Activated T-helper 2 cell treated with anti-CD3 and anti-CD28 coated beads, Interferon-gamma antibody, Interleukin-2, Interleukin-4, amounts not matched to agents 10 μg/mL and 5 μg/mL and 100 μg/mL, durations not matched to agents 14 hours and 24 hours and 36 hours (primary cell): ENCODE data around the gene UBD. TPM values are rescaled to one million over a fixed set of nuclear protein-coding genes. Genes with fewer than 3 reads are reported as not detected.

ENCODE experiments used
- DNase-seq: peaks from one replicate; pipeline ENCODE4 v3.0.0; 2021; ENCODE audit warnings: low spot score
- H3K27ac Mint-ChIP-seq: one replicate; pipeline ENCODE4 v1.8.0; 2021; ENCODE audit warnings: mixed read lengths
- H3K27me3 Mint-ChIP-seq: one replicate; pipeline ENCODE4 v1.8.0; 2021; ENCODE audit warnings: low read depth, mixed read lengths
- H3K36me3 Mint-ChIP-seq: one replicate; pipeline ENCODE4 v1.8.0; 2021; ENCODE audit warnings: low read depth, mixed read lengths
- H3K4me1 Mint-ChIP-seq: one replicate; pipeline ENCODE4 v1.8.0; 2021; ENCODE audit warnings: low read depth, mixed read lengths
- H3K4me3 Mint-ChIP-seq: one replicate; pipeline ENCODE4 v1.8.0; 2021; ENCODE audit warnings: low read depth, mild to moderate bottlenecking, moderate library complexity, mixed read lengths
- H3K9me3 Mint-ChIP-seq: one replicate; pipeline ENCODE4 v1.8.0; 2021; ENCODE audit warnings: mixed read lengths
- intact Hi-C: fragments of 100-400 bp; cut with micrococcal nuclease; formaldehyde crosslinking; loops from one replicate; pipeline ENCODE4 v1.15.1; 2023
- total RNA-seq: library from RNA; stranded (reverse); gene quantifications from 2 replicates; pipeline ENCODE4 v1.2.3, GENCODE V29; 2022

UBD gene
- total RNA-seq, 1 donor from 2014 or later: 0.34 TPM

GRCh38 chr6:29584821-29585220 is 25.3 kb upstream of the UBD start, which contains the start of gene OR2H2:
TSS of gene OR2H2 (plus strand) at chr6:29585121. CDS start at chr6:29587945, 2,824 bp downstream.
- H3K36me3 Mint-ChIP-seq: no peaks in the 10 kb centered on the region
- no peak within 1 kb of the TSS for H3K27ac Mint-ChIP-seq
- H3K4me1 Mint-ChIP-seq: no peaks in the 10 kb centered on the region
- peaks cover 23% of the 10 kb centered on the region for H3K27me3 Mint-ChIP-seq
- H3K9me3 Mint-ChIP-seq: no peaks in the 10 kb centered on the region
- DNase-seq: no peak
- no peak within 1 kb of the TSS for H3K4me3 Mint-ChIP-seq
- intact Hi-C loops: loop anchor here (5.0 to 10.0 kb wide), 2 partner anchors 570 to 898 kb away; no protein-coding TSS in a partner anchor

- no peaks in the 10 kb centered on the region for H3K4me1 Mint-ChIP-seq
- no peak for DNase-seq
- no peak overlapping the region for H3K27ac Mint-ChIP-seq
- H3K27me3 Mint-ChIP-seq: peaks cover 13% of the 10 kb centered on the region
- no peak overlapping the region for H3K4me3 Mint-ChIP-seq
- intact Hi-C loops: no loop called here
- no peaks in the 10 kb centered on the region for H3K36me3 Mint-ChIP-seq
- no peaks in the 10 kb centered on the region for H3K9me3 Mint-ChIP-seq
These were observed 18.0 kb upstream of the UBD start for GRCh38 chr6:29577544-29577943.

GRCh38 chr6:29576056-29576455 is 16.5 kb upstream of the UBD start:
- Mint-ChIP-seq H3K9me3 (no peaks in the 10 kb centered on the region), H3K27ac (no peak overlapping the region)

DNA sequence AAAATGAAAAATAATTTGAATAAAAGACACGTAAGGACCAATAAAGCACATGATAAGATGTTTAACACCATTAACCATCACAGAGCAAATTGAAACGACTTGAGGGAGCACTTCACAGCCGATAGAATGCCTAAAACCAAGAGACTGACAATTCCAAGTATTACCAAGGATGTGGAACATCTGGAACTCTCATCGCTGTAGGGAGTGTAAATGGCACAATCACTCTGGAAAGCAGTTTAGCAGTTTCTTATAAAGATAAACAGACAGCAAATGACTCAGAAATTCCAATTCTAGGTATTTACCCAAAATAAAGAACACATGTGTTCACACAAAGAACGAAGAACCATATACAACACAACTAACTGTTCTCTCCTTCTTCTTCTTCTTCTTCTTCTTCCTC is 8.5 kb upstream of the UBD start:
- peaks cover 7% of the 10 kb centered on the region for H3K4me1 Mint-ChIP-seq
- peaks cover 30% of the 10 kb centered on the region for H3K27me3 Mint-ChIP-seq
- DNase-seq: no peak
- no peaks in the 10 kb centered on the region for H3K36me3 Mint-ChIP-seq
- no peaks in the 10 kb centered on the region for H3K9me3 Mint-ChIP-seq
- intact Hi-C loops: no loop called here
- no peak overlapping the region for H3K27ac Mint-ChIP-seq
- no peak overlapping the region for H3K4me3 Mint-ChIP-seq

More at GRCh38 chr6:29576056-29576455, 16.5 kb upstream of the UBD start:
- no peak overlapping the region for H3K4me3 Mint-ChIP-seq
- no peak for DNase-seq
- no peaks in the 10 kb centered on the region for H3K36me3 Mint-ChIP-seq
- H3K4me1 Mint-ChIP-seq: no peaks in the 10 kb centered on the region
- intact Hi-C loops: no loop called here
- H3K27me3 Mint-ChIP-seq: peaks cover 25% of the 10 kb centered on the region

- H3K4me1 Mint-ChIP-seq: peaks cover 7% of the 10 kb centered on the region
- H3K9me3 Mint-ChIP-seq: no peaks in the 10 kb centered on the region
- H3K36me3 Mint-ChIP-seq: no peaks in the 10 kb centered on the region
- no peak for DNase-seq
- H3K27me3 Mint-ChIP-seq: peaks cover 34% of the 10 kb centered on the region
- intact Hi-C loops: no loop called here
- no peak overlapping the region for H3K27ac Mint-ChIP-seq
- H3K4me3 Mint-ChIP-seq: no peak overlapping the region
These were observed 8.0 kb upstream of the UBD start for GRCh38 chr6:29567541-29567940.

GRCh38 chr6:29566856-29567255 is 7.3 kb upstream of the UBD start:
- Mint-ChIP-seq H3K27me3 (peaks cover 31% of the 10 kb centered on the region), H3K4me1 (peaks cover 7% of the 10 kb centered on the region), H3K9me3 (no peaks in the 10 kb centered on the region), H3K36me3 (no peaks in the 10 kb centered on the region), H3K27ac (no peak overlapping the region), H3K4me3 (no peak overlapping the region)
- intact Hi-C loops: no loop called here
- no peak for DNase-seq

- H3K4me3 Mint-ChIP-seq: no peak overlapping the region
- H3K9me3 Mint-ChIP-seq: no peaks in the 10 kb centered on the region
- intact Hi-C loops: no loop called here
- peaks cover 33% of the 10 kb centered on the region for H3K27me3 Mint-ChIP-seq
- no peaks in the 10 kb centered on the region for H3K36me3 Mint-ChIP-seq
- no peak overlapping the region for H3K27ac Mint-ChIP-seq
- peaks cover 9% of the 10 kb centered on the region for H3K4me1 Mint-ChIP-seq
- no peak for DNase-seq
These were observed 5.3 kb upstream of the UBD start for GRCh38 chr6:29564875-29565274.

DNA sequence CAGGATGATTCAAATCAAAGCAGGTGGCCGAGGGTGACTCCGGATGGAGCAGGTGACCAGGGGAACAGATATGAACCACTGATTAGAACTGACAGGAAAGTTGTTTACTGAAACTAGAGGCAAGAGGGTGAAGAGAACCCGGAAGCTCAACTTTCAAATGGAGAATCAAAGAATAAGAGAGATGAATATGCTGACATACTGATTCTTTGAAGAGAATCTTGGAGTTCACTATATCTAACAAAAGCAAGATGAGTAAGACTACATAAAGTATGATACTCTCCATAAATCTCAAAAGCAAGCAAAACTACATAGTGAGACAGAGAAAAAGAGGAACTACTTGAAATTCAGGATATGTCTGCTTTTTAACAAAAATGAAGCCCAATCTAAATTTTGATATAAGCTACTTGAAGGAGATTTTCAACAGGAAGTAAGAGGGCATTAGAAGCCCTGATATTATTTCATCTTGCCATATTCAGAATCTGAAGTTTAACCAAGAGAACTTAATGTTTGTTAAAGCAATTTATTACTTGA is 4.0 kb upstream of the UBD start:
- no peak for DNase-seq
- Mint-ChIP-seq H3K4me3 (no peak overlapping the region), H3K36me3 (no peaks in the 10 kb centered on the region), H3K9me3 (no peaks in the 10 kb centered on the region), H3K27ac (no peak overlapping the region), H3K27me3 (peaks cover 39% of the 10 kb centered on the region), H3K4me1 (peaks cover 9% of the 10 kb centered on the region)
- intact Hi-C loops: no loop called here

DNA sequence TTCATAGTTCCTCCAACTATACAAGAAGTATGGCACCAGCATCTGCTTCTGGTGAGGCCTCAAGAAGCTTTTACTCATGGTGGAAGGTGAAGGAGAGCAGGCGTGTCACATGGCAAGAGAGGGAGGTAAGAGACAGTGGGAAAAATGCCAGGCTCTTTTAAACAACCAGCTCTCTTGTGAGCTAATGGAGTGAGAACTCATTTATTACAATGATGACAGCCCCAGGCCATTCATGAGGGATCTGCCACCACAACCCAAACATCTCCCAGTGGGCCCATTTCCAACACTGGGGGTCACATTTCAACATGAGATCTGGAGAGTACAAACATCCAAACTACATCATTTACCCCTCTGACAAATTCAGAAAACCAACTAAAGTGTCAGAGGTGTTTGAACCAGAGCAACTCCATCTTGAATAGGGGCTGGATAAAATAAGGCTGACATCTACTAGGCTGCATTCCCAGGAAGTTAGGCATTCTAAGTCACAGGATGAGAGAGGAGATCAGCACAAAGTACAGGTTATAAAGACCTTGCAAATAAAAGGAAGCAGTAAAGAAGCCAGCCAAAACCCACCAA is 2.2 kb upstream of the UBD start:
- peaks cover 48% of the 10 kb centered on the region for H3K27me3 Mint-ChIP-seq
- no peaks in the 10 kb centered on the region for H3K9me3 Mint-ChIP-seq
- H3K27ac Mint-ChIP-seq: no peak overlapping the region
- DNase-seq: no peak
- intact Hi-C loops: no loop called here
- peaks cover 9% of the 10 kb centered on the region for H3K4me1 Mint-ChIP-seq
- no peaks in the 10 kb centered on the region for H3K36me3 Mint-ChIP-seq
- H3K4me3 Mint-ChIP-seq: no peak overlapping the region

GRCh38 chr6:29561091-29561490 is 1.6 kb upstream of the UBD start:
- H3K4me3 Mint-ChIP-seq: no peak overlapping the region
- peaks cover 9% of the 10 kb centered on the region for H3K4me1 Mint-ChIP-seq
- peaks cover 53% of the 10 kb centered on the region for H3K27me3 Mint-ChIP-seq
- DNase-seq: no peak
- no peak overlapping the region for H3K27ac Mint-ChIP-seq
- H3K9me3 Mint-ChIP-seq: no peaks in the 10 kb centered on the region
- no peaks in the 10 kb centered on the region for H3K36me3 Mint-ChIP-seq
- intact Hi-C loops: no loop called here

- Mint-ChIP-seq H3K27me3 (peaks cover 70% of the 10 kb centered on the region), H3K36me3 (no peaks in the 10 kb centered on the region), H3K4me3 (no peak overlapping the region), H3K4me1 (peaks cover 14% of the 10 kb centered on the region), H3K9me3 (no peaks in the 10 kb centered on the region), H3K27ac (no peak overlapping the region)
- no peak for DNase-seq
- intact Hi-C loops: no loop called here
These were observed 973 bp downstream of the UBD start for GRCh38 chr6:29558439-29559079.

GRCh38 chr6:29557320-29557719 is 2.2 kb downstream of the UBD start:
- Mint-ChIP-seq H3K27ac (no peak overlapping the region), H3K4me1 (peaks cover 17% of the 10 kb centered on the region), H3K27me3 (peaks cover 67% of the 10 kb centered on the region), H3K4me3 (no peak overlapping the region), H3K36me3 (no peaks in the 10 kb centered on the region), H3K9me3 (no peaks in the 10 kb centered on the region)
- DNase-seq: no peak
- intact Hi-C loops: no loop called here

DNA sequence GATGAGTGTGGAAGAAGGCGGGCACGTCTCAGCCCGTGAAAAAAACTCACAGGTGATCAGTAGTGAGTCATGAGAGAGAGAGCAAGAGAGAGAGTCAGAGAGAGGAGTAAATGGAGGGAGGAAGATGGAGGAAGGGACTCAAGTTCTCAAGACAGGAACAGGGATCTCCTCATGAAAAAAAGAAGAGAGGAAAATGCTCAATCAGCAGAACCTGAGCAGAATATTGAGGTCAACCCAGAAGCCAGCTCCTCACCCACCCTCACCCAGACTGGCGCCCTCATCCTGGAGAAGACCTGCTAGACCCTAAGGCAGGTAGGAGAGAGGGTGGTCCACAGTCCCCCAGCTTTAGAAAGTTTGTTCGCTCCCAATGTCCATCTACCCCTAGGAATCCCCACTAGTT is 4.8 kb downstream of the UBD start:
- H3K4me3 Mint-ChIP-seq: no peak overlapping the region
- H3K27me3 Mint-ChIP-seq: peaks cover 67% of the 10 kb centered on the region
- intact Hi-C loops: no loop called here
- peaks cover 15% of the 10 kb centered on the region for H3K4me1 Mint-ChIP-seq
- no peaks in the 10 kb centered on the region for H3K36me3 Mint-ChIP-seq
- no peak overlapping the region for H3K27ac Mint-ChIP-seq
- H3K9me3 Mint-ChIP-seq: no peaks in the 10 kb centered on the region
- no peak for DNase-seq
